Measurements from ENCODE around the gene TIAM2.

GRCh38 chr6:155195903-155196302 is 200.8 kb downstream of the TIAM2 start:
- TF ChIP-seq CTCF (IDR thresholded peaks at IDR 0.05) (no peak), POLR2A (IDR thresholded peaks at IDR 0.05) (no peak), EP300 (IDR thresholded peaks at IDR 0.05) (no peak)

Measured in tibial nerve (tissue), 4 donors.